Mesenteric fat pad (tissue), 1 donor: ENCODE results near the gene SLC7A9. TPM values are rescaled to one million over a fixed set of nuclear protein-coding genes. Genes with fewer than 3 reads are reported as not detected.
"Not testable (repeated sequence)": the region's sequence is repeated elsewhere in the genome, so short reads cannot be mapped to it uniquely, and the experiment has no call there.

Source experiments
- DNase-seq: peaks from one replicate; pipeline ENCODE4 v3.0.0-alpha.2; 2020; ENCODE audit warnings: low spot score
- total RNA-seq: library from RNA; stranded (reverse); fragmentation: NEBNext Ultra II Directional; extraction: Animal tissue kit (Norgen Biotek cat#: 25700); gene quantifications from one replicate; pipeline ENCODE4 v1.2.1, GENCODE V29; 2021
- donor health status: DM: yes; HTN: yes; CAD: no.

SLC7A9 gene
- total RNA-seq, 1 donor from 2014 or later: 0.29 TPM

DNA sequence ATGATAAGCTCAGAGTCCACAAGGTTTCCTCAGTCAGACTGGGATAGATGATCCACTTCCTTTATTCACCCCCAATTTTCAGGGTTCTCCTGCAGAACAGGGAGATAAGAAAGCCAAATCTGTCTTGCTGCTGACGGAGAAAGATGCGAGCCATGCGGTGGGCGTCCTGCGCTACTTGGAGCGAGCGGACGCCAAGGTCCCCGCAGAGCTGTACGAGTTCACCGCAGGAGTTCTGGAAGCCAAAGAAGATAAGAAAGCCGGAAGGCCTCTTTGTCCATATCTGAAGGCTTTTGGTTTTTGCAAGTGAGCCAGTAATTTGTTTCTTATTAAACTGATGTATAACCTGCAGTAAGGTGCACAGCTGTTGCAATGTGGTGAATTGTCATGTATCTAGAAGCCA, 66.7 kb downstream of the SLC7A9 start:
- no peak for DNase-seq

DNA sequence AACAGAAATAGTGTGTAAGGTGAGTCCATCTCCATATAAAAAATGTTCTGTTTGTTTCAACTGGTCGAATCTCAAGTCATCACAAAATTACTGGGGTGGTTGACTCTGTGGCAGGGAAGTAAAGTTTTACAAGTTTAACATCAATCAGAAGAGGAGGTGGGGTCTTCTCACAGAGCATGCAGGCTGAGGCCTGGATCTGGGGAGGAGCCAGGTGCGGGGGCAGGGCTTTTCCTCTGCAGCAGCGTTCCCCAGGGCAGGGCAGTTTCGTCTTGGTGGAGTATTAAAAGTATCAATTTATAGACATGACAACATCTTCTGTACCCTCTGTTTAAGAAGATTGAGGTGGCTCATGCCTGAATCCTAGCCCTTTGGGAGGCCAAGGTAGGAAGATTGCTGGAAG, 68.8 kb downstream of the SLC7A9 start:
- no peak for DNase-seq

GRCh38 chr19:32800191-32800590, 69.4 kb downstream of the SLC7A9 start:
- DNase-seq: no peak

DNA sequence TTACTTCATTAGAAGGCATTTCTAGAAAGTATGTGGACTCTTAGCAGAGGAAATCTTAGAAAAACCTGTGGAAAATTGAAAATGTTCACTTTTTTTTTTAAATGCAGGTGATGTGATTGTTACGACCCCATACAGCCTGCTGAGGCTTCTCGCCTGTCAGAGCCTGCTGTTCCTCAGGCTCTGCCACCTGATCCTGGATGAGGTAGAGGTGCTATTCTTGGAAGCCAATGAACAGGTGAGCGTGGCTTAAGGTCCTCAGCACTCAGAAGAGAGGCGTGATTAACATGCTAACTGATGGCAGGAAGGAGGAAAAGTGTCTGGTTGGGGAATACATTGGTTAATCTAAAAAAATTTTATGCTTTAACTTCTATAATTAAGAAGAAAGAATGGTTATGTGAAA, 71.4 kb downstream of the SLC7A9 start:
- no peak for DNase-seq

- DNase-seq: no peak
Observed at GRCh38 chr19:32789429-32789828, 80.1 kb downstream of the SLC7A9 start.

- not testable (repeated sequence) for DNase-seq
Observed at GRCh38 chr19:32787895-32788294, 81.7 kb downstream of the SLC7A9 start.

- not testable (repeated sequence) for DNase-seq
Observed at GRCh38 chr19:32787161-32787813, 82.3 kb downstream of the SLC7A9 start.

DNA sequence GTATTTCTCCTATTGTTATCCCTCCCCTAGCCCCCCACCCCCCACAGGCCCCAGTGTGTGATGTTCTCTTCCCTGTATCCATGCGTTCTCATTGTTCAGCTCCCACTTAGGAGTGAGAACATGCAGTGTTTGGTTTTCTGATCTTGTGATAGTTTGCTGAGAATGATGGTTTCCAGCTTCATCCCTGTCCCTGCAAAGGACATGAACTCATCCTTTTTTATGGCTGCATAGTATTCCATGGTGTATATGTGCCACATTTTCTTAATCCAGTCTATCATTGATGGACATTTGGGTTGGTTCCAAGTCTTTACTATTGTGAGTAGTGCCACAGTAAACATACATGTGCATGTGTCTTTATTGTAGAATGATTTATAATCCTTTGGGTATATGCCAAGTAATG, 87.5 kb downstream of the SLC7A9 start:
- DNase-seq: not testable (repeated sequence)

- DNase-seq: no peak
Observed at GRCh38 chr19:32781280-32781679, 88.3 kb downstream of the SLC7A9 start.

Other genes with a start within 250 kb of the SLC7A9 start
- 34.3 TPM for gene ANKRD27, start 194.6 kb downstream of the SLC7A9 start, total RNA-seq
- not detected for gene RGS9BP, start 193.9 kb downstream of the SLC7A9 start, total RNA-seq
- gene NUDT19, start 177.9 kb downstream of the SLC7A9 start, total RNA-seq: 11.3 TPM
- gene TDRD12, start 150.0 kb downstream of the SLC7A9 start, total RNA-seq: not detected
- 15.4 TPM for gene CEP89, start 102.2 kb upstream of the SLC7A9 start, total RNA-seq
- 0.84 TPM for gene FAAP24, start 102.5 kb upstream of the SLC7A9 start, total RNA-seq
- gene RHPN2, start 195.1 kb upstream of the SLC7A9 start, total RNA-seq: 2.1 TPM
- 6.2 TPM for gene GPATCH1, start 211.4 kb upstream of the SLC7A9 start, total RNA-seq